ENCODE measurements around the gene SHANK2.

DNA sequence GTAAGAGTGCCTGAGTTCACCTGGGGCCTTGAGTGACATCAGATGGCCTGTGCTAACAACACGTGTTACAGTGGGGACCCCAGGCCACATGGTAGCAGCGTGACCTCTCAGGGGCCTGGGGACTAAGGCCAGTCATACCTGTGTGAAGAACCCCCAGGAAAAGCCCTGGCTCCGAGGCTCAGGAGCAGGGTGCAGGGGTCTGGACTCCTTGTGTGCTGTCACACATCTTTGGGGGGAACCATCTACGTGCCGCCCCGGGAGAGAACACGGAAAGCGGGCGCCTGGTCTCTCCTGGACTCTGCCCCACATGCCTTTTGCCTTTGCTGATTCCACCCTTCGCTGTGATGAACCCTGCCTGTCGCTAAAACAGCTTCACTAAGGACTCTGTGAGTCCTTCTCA, 48.7 kb downstream of the SHANK2 start:
- TF ChIP-seq, protein P1, sequence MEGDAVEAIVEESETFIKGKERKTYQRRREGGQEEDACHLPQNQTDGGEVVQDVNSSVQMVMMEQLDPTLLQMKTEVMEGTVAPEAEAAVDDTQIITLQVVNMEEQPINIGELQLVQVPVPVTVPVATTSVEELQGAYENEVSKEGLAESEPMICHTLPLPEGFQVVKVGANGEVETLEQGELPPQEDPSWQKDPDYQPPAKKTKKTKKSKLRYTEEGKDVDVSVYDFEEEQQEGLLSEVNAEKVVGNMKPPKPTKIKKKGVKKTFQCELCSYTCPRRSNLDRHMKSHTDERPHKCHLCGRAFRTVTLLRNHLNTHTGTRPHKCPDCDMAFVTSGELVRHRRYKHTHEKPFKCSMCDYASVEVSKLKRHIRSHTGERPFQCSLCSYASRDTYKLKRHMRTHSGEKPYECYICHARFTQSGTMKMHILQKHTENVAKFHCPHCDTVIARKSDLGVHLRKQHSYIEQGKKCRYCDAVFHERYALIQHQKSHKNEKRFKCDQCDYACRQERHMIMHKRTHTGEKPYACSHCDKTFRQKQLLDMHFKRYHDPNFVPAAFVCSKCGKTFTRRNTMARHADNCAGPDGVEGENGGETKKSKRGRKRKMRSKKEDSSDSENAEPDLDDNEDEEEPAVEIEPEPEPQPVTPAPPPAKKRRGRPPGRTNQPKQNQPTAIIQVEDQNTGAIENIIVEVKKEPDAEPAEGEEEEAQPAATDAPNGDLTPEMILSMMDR (IDR thresholded peaks at IDR 0.05): no peak
- TF ChIP-seq EP300 (IDR thresholded peaks at IDR 0.05; ENCODE audit: low read depth) (no peak), POLR2AphosphoS5 (IDR thresholded peaks at IDR 0.05) (no peak), POLR2A (IDR thresholded peaks at IDR 0.05) (no peak)
